GM18517 (cell line): ENCODE results near the gene IFI27.

ENCODE experiments used
- ATAC-seq: cut with Tn5 transposase; IDR thresholded peaks from one replicate; pipeline ENCODE4 v1.9.1; 2021; ENCODE audit warnings: mild to moderate bottlenecking, moderate library complexity; ENCODE audit not compliant: unreplicated experiment

The IFI27 gene

DNA sequence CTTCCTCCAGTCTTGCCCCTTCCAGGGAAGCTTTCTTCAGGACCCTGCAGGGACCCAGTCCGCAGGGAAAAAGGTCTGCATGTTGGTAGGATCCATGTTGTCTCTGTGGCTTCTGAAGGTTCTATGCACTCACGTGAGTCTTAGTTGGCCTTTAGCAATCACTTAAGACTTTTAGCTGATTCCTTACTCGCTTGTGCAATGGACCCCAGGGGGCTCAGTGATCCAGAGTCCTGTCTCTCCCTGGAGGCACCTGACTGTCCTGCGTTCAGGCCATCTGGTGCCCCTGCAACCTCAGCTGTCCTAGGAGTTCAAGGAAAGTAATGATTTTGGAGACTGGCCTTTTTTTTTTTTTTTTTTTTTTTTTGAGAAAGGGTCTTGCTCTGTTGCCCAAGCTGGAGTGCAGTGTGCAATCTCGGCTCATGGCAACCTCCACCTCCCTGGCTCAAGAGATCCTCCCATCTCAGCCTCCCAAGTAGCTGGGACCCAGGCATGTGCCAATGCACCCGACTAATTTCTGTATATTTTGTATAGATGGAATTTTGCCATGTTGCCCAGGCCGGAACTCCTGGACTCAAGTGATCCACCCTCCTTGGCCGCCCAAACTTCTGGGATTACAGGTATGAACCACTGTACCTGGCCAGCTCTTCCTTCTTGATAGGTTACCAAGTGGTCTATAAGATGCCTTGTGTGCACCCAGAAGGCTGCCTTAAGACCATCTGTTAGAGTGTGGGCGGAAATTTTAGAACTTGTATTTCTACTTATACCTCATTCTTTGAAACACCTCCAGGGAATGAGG, 14.2 kb downstream of the IFI27 start:
- no peak for ATAC-seq

- no peak for ATAC-seq
Observed at GRCh38 chr14:94125659-94126418, 15.3 kb downstream of the IFI27 start.

- no peak for ATAC-seq
Observed at GRCh38 chr14:94126419-94126677, 15.8 kb downstream of the IFI27 start.

DNA sequence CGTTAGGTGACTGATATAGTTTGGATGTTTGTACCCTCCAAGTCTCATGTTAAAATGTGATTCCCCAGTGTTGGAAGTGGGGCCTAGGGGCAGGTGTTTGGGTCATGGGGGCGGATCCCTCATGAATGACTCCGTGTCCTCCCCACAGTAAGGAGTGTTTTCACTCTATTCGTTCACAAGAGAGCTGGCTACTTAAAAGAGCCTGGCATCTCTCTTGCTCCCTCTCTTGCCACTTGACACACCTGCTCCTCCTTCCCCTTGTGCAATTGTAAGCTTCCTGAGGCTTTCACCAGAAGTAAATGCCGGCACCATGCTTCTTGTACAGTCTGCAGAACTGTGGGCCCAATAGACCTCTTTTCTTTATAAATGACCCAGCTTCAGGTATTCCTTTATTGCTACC, 16.3 kb downstream of the IFI27 start:
- no peak for ATAC-seq

GRCh38 chr14:94127330-94127729, 16.8 kb downstream of the IFI27 start:
- ATAC-seq, result no peak

DNA sequence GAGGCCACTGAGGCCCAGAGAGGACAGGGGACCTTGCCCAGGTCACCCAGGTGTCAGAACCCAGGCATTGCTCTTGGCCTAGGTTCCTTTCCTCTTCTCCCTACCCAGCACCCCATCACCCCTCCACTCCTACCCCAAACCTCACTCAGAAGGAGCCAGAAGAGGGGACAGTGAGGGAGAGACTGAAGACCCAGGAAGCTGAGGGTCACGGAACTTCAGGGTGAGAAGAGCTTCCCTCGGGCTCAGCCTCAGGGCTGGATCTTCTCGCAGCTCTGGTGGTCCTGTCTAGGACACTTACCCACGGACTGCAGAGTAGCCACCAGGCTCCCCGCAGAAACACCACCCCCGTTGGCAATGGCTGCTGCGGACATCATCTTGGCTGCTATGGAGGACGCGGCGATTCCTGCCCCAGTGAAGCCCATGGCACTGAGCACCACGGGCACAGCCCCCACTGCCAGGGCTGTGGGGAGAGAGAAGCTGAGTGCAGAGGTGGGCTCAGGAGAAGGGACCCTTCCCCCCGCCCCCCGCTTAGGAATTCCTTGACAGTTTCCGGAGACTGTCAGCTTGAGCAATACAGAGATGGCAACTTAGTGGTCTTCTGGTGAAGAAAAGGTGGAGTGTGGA, 17.8 kb downstream of the IFI27 start:
- no peak for ATAC-seq

GRCh38 chr14:94129111-94129757, 18.7 kb downstream of the IFI27 start, which contains the start of gene IFI27L2:
Gene IFI27L2, minus strand, starts transcription at chr14:94129604. Its CDS starts 40 bp downstream, at chr14:94129564.
- ATAC-seq, result peak; percentile 80

GRCh38 chr14:94129758-94130414, 19.4 kb downstream of the IFI27 start:
- ATAC-seq, result no peak

DNA sequence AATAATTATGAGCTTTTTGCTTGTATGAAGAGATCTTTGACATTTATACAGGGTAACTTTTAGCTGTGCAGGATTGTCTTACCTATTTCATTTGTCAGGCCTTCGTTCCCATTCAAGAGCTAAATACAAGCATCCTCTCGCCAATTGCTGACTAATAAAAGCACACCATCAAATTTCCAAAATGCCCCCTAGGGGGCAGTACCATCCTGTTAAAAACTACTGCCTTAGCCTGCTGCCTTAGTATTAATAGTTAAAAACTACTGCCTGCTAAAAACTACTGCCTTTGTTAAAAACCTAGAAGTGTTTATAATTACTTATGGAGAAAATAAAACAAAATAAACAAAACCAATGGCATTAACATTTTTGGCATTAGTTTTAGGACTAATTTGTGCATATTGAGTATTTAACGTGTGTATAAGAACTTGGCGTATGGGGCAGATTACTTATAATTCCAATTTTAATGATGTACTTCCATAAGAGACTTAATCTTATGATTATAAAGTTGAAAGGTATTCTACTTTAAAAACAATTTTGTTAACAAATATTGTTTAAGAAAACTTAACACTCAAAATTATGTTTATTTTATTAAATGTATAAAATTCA, 21.9 kb downstream of the IFI27 start:
- ATAC-seq, result peak; percentile 60

DNA sequence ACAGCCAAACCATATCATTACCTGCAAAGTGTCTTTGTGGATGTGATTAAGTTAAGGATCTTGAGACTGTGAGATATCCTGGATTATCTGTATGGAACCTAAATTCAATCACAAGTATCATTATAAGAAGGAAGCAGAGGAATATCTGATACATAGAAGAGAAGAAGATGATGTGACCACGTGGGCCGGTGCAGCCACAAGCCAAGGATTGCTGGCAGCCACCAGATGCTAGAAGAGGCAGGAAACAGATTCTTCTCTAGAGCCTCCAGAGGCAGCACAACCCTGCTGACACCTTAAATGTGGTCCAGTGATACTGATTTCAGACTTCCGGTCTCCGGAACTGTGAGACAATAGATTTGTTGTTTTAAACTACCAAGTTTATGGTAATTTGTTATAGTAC, 24.9 kb downstream of the IFI27 start:
- no peak for ATAC-seq

- peak; percentile 77 for ATAC-seq
Observed at GRCh38 chr14:94136575-94137331, 26.2 kb downstream of the IFI27 start.

- ATAC-seq, result no peak
Observed at GRCh38 chr14:94138251-94138650, 27.7 kb downstream of the IFI27 start.

DNA sequence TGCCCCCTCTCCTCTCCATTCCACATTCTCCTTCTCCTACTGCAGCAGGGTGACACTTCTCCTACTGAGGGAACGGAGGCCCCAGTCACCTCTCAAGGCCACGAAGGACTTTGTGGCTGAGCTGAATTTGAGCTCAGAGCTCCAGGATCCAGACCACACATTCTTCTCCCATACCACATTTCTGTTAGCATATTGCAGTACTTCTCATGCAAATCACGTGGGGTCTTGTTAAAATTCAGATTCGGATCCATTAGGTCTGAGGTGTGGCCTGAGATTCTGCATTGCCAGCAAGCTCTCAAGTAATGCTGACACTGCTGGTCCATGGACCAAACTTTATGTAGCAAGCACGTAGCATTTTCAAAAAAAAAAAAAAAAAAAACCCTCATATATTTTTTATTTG, 28.5 kb downstream of the IFI27 start:
- no peak for ATAC-seq

DNA sequence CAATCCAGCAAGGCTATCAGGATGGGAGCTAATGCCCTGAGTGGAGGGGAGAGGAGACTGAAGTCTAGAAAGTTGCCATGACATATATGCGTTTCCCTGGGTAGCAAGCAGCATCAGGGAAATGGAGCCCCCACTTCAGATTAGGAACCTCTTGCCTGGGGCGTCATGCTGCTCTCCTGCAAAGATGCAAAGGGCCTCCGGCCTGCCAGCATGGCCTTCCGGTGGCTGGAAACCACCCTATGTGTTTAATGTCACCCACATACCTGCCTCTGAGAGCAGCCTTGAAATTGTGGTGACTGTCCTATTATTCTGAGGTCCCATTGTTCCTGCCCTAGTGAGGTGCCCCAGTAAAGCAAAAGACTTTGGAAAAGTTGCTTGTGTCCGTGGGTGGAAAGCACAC, 28.9 kb downstream of the IFI27 start:
- ATAC-seq, result no peak

GRCh38 chr14:94142247-94142646, 31.7 kb downstream of the IFI27 start:
- no peak for ATAC-seq

DNA sequence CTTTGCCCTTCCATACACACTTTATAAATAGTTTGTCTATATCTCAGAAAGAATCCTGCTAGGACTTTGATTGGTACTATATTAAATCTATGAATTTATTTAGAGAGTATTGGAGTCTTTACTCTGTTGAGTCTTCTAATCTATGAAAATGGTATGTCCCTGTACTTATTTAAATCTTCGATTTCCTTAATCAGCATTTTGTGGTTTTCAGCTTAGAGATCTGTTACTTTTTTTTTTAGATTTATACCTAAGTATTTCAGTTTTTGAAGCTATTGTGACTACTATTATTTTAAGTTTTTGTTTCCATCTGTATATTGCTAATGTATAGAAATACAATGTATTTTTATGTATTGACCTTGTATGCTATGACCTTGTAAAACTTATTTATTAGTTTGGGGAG, 32.3 kb downstream of the IFI27 start:
- ATAC-seq, result no peak

DNA sequence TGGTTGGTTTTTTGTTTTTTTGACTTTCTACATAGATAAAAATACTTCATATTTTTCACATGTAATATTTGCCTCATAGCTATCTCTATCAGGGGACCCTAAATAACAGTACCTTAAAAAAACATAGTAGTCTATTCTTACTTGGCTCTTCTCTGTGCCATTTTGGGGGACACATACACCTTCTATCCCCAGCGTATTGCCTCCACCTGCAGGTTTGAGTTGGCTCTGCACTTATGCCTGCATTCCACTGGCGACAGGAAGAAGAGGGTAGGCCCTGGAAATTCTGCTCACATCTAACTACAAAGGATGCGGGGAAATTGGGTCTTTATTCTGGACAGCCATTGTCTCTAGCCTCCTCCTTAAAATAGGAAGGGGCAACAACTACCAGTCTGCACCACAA, 32.7 kb downstream of the IFI27 start:
- no peak for ATAC-seq

DNA sequence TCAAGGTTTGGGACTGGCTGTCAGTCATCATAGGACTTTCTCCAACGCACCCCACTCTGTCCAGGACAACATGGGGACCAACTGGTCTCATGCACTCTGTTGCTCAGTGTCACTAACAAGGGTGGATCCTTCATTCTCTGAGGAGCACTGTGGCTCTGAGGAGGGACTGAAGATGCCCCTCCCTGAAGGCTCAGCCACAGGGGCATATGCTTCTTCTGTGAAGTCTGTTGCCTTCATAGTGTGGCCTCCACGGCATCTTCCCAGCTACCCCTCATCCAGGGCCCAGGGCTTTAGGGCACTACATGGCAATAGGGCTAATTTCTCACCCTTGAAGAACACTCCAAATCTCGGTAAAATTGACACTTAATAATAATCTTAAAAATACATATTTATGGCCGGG, 33.2 kb downstream of the IFI27 start:
- ATAC-seq, result no peak

DNA sequence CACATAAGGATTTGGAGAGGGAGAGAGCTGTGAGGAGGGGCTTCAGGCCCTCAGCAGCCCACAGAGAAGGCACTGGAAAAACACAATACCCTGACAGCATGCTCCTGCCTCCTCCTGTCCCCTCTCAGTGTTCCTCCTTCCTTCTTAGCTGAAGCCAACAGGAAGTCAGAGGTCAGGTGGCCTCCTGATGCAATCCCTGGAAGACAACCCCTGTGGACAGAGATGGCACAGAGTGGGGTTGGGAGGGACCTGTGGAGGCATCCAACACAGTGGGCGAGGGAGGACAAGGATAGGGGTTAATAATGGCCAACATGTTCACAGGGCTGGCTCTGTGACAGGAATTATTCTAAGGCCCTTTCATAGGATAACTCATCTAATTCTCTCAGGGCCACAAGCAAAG, 34.2 kb downstream of the IFI27 start:
- no peak for ATAC-seq
